Ishikawa (cell line): ENCODE measurements around the gene RYR2.

Source experiments
- EGR1 ChIP-seq: IDR thresholded peaks from 2 replicates; pipeline ENCODE4 v1.6.1; 2012
- EP300 ChIP-seq: IDR thresholded peaks from 2 replicates; pipeline ENCODE4 v1.6.1; 2012; ENCODE audit warnings: borderline replicate concordance
- MAX ChIP-seq: IDR thresholded peaks from 2 replicates; pipeline ENCODE4 v1.6.1; 2012
- NFIC ChIP-seq: IDR thresholded peaks from 2 replicates; pipeline ENCODE4 v1.6.1; 2012
- RAD21 ChIP-seq: IDR thresholded peaks from 2 replicates; pipeline ENCODE4 v1.6.1; 2012; ENCODE audit warnings: low read depth
- TAF1 ChIP-seq: IDR thresholded peaks from 2 replicates; pipeline ENCODE4 v1.6.1; 2012; ENCODE audit warnings: low read depth, mild to moderate bottlenecking
- TEAD4 ChIP-seq: IDR thresholded peaks from 2 replicates; pipeline ENCODE4 v1.6.1; 2012
- TF ChIP-seq, protein P1 (sequence below): IDR thresholded peaks from 2 replicates; pipeline ENCODE4 v1.6.1; 2012
- TF ChIP-seq, protein P2 (sequence below): IDR thresholded peaks from 2 replicates; pipeline ENCODE4 v1.6.1; 2012; ENCODE audit warnings: low read depth, mild to moderate bottlenecking

DNA sequence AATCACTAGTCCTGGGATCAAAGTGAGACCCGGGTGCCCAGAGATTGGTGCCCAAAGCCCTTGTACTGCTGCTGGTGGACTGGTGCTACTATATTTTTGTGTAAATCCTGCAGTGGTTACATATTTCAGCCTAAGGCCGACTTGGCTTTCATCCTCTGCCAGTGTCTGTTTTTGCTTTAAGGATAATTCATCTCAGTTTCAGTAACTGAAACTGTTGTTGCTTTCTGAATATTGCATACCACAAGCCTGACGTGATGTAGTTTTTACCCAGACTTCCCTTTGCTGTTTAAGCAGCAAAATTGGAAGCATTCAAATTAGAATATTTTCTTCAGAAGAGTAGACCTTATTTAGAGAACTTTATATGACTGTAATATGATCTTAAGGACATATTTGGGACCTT lies 341.8 kb downstream of the RYR2 start:
- TF ChIP-seq NFIC (no peak), EGR1 (no peak), TAF1 (no peak), RAD21 (no peak), EP300 (no peak), MAX (no peak), TEAD4 (no peak)
- TF ChIP-seq, protein P1, sequence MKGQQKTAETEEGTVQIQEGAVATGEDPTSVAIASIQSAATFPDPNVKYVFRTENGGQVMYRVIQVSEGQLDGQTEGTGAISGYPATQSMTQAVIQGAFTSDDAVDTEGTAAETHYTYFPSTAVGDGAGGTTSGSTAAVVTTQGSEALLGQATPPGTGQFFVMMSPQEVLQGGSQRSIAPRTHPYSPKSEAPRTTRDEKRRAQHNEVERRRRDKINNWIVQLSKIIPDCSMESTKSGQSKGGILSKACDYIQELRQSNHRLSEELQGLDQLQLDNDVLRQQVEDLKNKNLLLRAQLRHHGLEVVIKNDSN: no peak
- TF ChIP-seq, protein P2, sequence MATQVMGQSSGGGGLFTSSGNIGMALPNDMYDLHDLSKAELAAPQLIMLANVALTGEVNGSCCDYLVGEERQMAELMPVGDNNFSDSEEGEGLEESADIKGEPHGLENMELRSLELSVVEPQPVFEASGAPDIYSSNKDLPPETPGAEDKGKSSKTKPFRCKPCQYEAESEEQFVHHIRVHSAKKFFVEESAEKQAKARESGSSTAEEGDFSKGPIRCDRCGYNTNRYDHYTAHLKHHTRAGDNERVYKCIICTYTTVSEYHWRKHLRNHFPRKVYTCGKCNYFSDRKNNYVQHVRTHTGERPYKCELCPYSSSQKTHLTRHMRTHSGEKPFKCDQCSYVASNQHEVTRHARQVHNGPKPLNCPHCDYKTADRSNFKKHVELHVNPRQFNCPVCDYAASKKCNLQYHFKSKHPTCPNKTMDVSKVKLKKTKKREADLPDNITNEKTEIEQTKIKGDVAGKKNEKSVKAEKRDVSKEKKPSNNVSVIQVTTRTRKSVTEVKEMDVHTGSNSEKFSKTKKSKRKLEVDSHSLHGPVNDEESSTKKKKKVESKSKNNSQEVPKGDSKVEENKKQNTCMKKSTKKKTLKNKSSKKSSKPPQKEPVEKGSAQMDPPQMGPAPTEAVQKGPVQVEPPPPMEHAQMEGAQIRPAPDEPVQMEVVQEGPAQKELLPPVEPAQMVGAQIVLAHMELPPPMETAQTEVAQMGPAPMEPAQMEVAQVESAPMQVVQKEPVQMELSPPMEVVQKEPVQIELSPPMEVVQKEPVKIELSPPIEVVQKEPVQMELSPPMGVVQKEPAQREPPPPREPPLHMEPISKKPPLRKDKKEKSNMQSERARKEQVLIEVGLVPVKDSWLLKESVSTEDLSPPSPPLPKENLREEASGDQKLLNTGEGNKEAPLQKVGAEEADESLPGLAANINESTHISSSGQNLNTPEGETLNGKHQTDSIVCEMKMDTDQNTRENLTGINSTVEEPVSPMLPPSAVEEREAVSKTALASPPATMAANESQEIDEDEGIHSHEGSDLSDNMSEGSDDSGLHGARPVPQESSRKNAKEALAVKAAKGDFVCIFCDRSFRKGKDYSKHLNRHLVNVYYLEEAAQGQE: no peak
